Kidney (tissue), 14 donors: ENCODE results near the gene FOS. TPM values are rescaled to one million over a fixed set of nuclear protein-coding genes. Genes with fewer than 3 reads are reported as not detected.

Source experiments
- DNase-seq, 5 donors: peaks; one replicate each; pipeline ENCODE4 v3.0.0-alpha.2; 2013 to 2020
- FAIRE-seq: peaks from 2 replicates; lab custom pipeline; 2012; peaks lifted over from hg19 to GRCh38; lab: Jason Lieb, UNC
- H3K27ac ChIP-seq, 2 donors: one replicate each; pipeline ENCODE4 v1.7.0; 2013; ENCODE audit warnings: low read depth in 2 of 2, low read length in 2 of 2, inconsistent platforms in 1 of 2
- H3K27me3 ChIP-seq: one replicate; pipeline ENCODE4 v1.7.1; 2013; ENCODE audit warnings: low read length, inconsistent platforms; ENCODE audit not compliant: control insufficient read depth, insufficient read depth
- H3K36me3 ChIP-seq, 3 donors: one replicate each; pipeline versions ENCODE4 v1.7.0 to v1.7.1; 2013; ENCODE audit warnings: low read length in 3 of 3, control low read depth in 1 of 3, inconsistent platforms in 1 of 3; ENCODE audit not compliant: insufficient read depth in 3 of 3, control insufficient read depth in 2 of 3
- H3K4me1 ChIP-seq, 3 donors: one replicate each; pipeline versions ENCODE4 v1.7.0 to v1.7.1; 2013; ENCODE audit warnings: low read length in 3 of 3, inconsistent platforms in 1 of 3, low read depth in 1 of 3; ENCODE audit not compliant: control insufficient read depth in 2 of 3, insufficient read depth in 2 of 3
- H3K4me3 ChIP-seq, 3 donors: one replicate each; pipeline versions ENCODE4 v1.7.0 to v1.8.1; 2013; ENCODE audit warnings: low read length in 3 of 3, control low read depth in 1 of 3, inconsistent platforms in 1 of 3
- H3K9ac ChIP-seq, 3 donors: one replicate each; pipeline versions ENCODE4 v1.7.0 to v1.7.1; 2013; ENCODE audit warnings: low read length in 3 of 3, control low read depth in 1 of 3, inconsistent platforms in 1 of 3
- H3K9me3 ChIP-seq, 3 donors: one replicate each; pipeline versions ENCODE4 v1.7.0 to v1.7.1; 2013; ENCODE audit warnings: low read length in 3 of 3, control low read depth in 1 of 3, inconsistent platforms in 1 of 3; ENCODE audit not compliant: control insufficient read depth in 2 of 3, insufficient read depth in 1 of 3
- intact Hi-C: fragments of 100-400 bp; cut with DNase I; formaldehyde crosslinking; loops from one replicate; pipeline ENCODE4 v1.11.1; 2022
- polyA plus RNA-seq: library from polyadenylated mRNA; stranded (reverse); fragments of 350-450 nt; fragmentation: Illumina TruSeq; extraction: RNeasy Lipid Tissue Mini Kit (QIAGEN cat#74804); gene quantifications from one replicate; pipeline ENCODE4 v1.2.3, GENCODE V29; 2014; ENCODE audit warnings: low read depth, low replicate concordance; ENCODE audit not compliant: insufficient read depth
- total RNA-seq: library from RNA; stranded (reverse); fragmentation: NEBNext Ultra II Directional; extraction: Animal tissue kit (Norgen Biotek cat#: 25700); gene quantifications from one replicate; pipeline ENCODE4 v1.2.1, GENCODE V29; 2021
- TF ChIP-seq, protein P1 (sequence below): IDR thresholded peaks from 3 replicates; pipeline ENCODE4 v1.5.1; 2012; ENCODE audit warnings: mild to moderate bottlenecking, moderate library complexity, borderline replicate concordance; ENCODE audit not compliant: insufficient read depth; ENCODE audit errors: extremely low read depth
- donor health status: control.
- donor health status: control.
- donor health status: control.
- donor health status: control.
- donor health status: control.
- donor health status: DM: yes; HTN: yes; CAD: no.
- donor health status: Normal renal cell carcinoma (clear cell type).

Gene FOS
- total and polyA plus RNA-seq, 2 donors from 2014 or later = 116 to 193 TPM

DNA sequence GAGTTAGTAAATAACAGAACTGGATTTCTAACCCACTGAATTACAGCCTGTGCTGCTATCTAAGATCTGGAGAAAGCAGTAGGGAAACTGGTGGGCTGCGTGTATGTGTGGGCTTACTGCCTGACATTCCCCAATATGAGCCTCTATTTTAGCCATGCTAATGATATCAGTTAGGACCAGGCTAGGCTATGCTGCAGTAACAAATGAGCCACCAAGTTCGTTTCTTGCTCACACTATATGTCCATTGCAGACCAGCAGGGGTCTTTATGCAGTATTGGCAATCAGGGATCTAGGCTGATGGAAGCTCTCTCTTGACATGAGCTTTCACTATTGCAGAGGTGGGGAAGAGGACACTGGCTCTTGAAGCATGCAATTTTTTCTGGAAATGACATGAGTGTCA lies 40.4 kb downstream of the FOS start:
- Histone ChIP-seq H3K27ac (no peak overlapping the region), H3K27me3 (no peaks in the 10 kb centered on the region), H3K9ac (no peak overlapping the region), H3K9me3 (no peaks in the 10 kb centered on the region), H3K36me3 (no peaks in the 10 kb centered on the region), H3K4me3 (no peak overlapping the region), H3K4me1 (peaks cover 0 to 9% (median 0%) of the 10 kb centered on the region in 3 donors)
- no peak for FAIRE-seq
- TF ChIP-seq, protein P1, sequence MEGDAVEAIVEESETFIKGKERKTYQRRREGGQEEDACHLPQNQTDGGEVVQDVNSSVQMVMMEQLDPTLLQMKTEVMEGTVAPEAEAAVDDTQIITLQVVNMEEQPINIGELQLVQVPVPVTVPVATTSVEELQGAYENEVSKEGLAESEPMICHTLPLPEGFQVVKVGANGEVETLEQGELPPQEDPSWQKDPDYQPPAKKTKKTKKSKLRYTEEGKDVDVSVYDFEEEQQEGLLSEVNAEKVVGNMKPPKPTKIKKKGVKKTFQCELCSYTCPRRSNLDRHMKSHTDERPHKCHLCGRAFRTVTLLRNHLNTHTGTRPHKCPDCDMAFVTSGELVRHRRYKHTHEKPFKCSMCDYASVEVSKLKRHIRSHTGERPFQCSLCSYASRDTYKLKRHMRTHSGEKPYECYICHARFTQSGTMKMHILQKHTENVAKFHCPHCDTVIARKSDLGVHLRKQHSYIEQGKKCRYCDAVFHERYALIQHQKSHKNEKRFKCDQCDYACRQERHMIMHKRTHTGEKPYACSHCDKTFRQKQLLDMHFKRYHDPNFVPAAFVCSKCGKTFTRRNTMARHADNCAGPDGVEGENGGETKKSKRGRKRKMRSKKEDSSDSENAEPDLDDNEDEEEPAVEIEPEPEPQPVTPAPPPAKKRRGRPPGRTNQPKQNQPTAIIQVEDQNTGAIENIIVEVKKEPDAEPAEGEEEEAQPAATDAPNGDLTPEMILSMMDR = no peak
- no peak for DNase-seq
- intact Hi-C loops = no loop called here

GRCh38 chr14:75320196-75320595 lies 41.6 kb downstream of the FOS start:
- Histone ChIP-seq H3K4me3 (no peak overlapping the region), H3K36me3 (no peaks in the 10 kb centered on the region), H3K27me3 (no peaks in the 10 kb centered on the region), H3K9me3 (no peaks in the 10 kb centered on the region), H3K4me1 (peaks cover 0 to 8% (median 0%) of the 10 kb centered on the region in 3 donors), H3K9ac (no peak overlapping the region), H3K27ac (no peak overlapping the region)
- DNase-seq = no peak
- intact Hi-C loops = no loop called here
- FAIRE-seq = no peak
- TF ChIP-seq, protein P1 = no peak

DNA sequence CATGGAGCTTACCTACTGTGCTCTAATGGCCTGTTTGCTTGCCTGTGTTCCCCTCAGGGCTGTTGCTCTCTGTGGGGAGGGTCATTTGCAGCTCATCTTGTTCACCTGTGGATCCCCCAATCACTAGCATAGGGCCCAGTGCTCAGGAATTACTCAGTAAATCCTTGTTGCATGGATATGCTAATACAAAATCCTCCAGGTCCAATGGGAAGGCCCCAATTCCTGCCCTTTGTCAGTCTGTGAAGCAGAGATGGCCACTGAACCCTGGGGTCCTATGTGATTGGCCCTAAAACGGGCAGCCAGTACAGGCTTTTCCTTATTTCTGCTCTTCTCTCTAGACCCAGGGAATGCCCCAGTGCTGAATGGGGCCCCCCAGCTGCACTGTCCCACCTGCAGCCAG lies 44.1 kb downstream of the FOS start:
- intact Hi-C loops = no loop called here
- no peaks in the 10 kb centered on the region for H3K27me3 ChIP-seq
- FAIRE-seq (no peak), DNase-seq (no peak)
- no peak overlapping the region for H3K27ac ChIP-seq
- H3K36me3 ChIP-seq = no peaks in the 10 kb centered on the region
- TF ChIP-seq, protein P1 = no peak
- H3K4me3 ChIP-seq = no peak overlapping the region
- no peak overlapping the region for H3K9ac ChIP-seq
- no peaks in the 10 kb centered on the region for H3K9me3 ChIP-seq
- peaks cover 0 to 5% (median 0%) of the 10 kb centered on the region in 3 donors for H3K4me1 ChIP-seq

- H3K27me3 ChIP-seq = no peaks in the 10 kb centered on the region
- no peak overlapping the region for H3K9ac ChIP-seq
- FAIRE-seq (no peak), DNase-seq (no peak)
- TF ChIP-seq, protein P1 = no peak
- peaks cover 0 to 5% (median 0%) of the 10 kb centered on the region in 3 donors for H3K4me1 ChIP-seq
- no peaks in the 10 kb centered on the region for H3K9me3 ChIP-seq
- H3K27ac ChIP-seq = no peak overlapping the region
- intact Hi-C loops = no loop called here
- H3K4me3 ChIP-seq = no peak overlapping the region
- no peaks in the 10 kb centered on the region for H3K36me3 ChIP-seq
Measured at GRCh38 chr14:75323571-75323970, 44.9 kb downstream of the FOS start.
